ENCODE results near the gene MAGI3. TPM values are rescaled to one million over a fixed set of nuclear protein-coding genes. Genes with fewer than 3 reads are reported as not detected.

Gene MAGI3
- total and polyA plus RNA-seq, 2 donors (not counting 1 experiment from before 2014, with no cell fraction given) = 5.1 to 9.2 TPM

- H3K27ac ChIP-seq (ENCODE audit: insufficient read depth, low read length) = no peak overlapping the region
- no peaks in the 10 kb centered on the region for H4K20me1 ChIP-seq (ENCODE audit: control insufficient read depth, extremely low read depth, insufficient read depth, low read length)
- TF ChIP-seq EZH2 (IDR thresholded peaks at IDR 0.05; ENCODE audit: low read length, missing control alignments) (no peak), CTCF (conservative IDR thresholded peaks at IDR 0.05 in 1 of 2, IDR thresholded peaks at IDR 0.05 in 1 of 2; ENCODE audit: low read depth in 1 of 2, low read length in 2 of 2) (no peak)
- H3K79me2 ChIP-seq (ENCODE audit: control insufficient read depth, insufficient read depth, low read length) = no peaks in the 10 kb centered on the region
- no peaks in the 10 kb centered on the region for H3K27me3 ChIP-seq (ENCODE audit: control insufficient read depth, insufficient read depth, low read length)
- H3K9ac ChIP-seq (ENCODE audit: insufficient read depth, low read length) = no peak overlapping the region
- no peaks in the 10 kb centered on the region for H3K9me3 ChIP-seq (ENCODE audit: control insufficient read depth, insufficient read depth, low read depth, low read length)
- H3K36me3 ChIP-seq (ENCODE audit: control insufficient read depth, insufficient read depth, low read length) = no peaks in the 10 kb centered on the region
- H3K4me1 ChIP-seq (ENCODE audit: control insufficient read depth, extremely low read depth, insufficient read depth, low read length) = no peaks in the 10 kb centered on the region
- H3K4me3 ChIP-seq (replicated peaks in 1 of 4; ENCODE audit: control extremely low read depth in 1 of 4, insufficient read depth in 1 of 4, low read depth in 3 of 4, low read length in 4 of 4) = no peak overlapping the region
- H2AFZ ChIP-seq (ENCODE audit: low read length) = no peak overlapping the region
- DNase-seq (ENCODE audit: low read depth in 2 of 2) = no peak
- no peak overlapping the region for H3K4me2 ChIP-seq (ENCODE audit: extremely low read depth, insufficient read depth, low read length)
These were observed 271.8 kb downstream of the MAGI3 start for GRCh38 chr1:113662101-113662500.

- Histone ChIP-seq H3K36me3 (ENCODE audit: control insufficient read depth, insufficient read depth, low read length) (no peaks in the 10 kb centered on the region), H3K4me2 (ENCODE audit: extremely low read depth, insufficient read depth, low read length) (no peak overlapping the region), H3K27me3 (ENCODE audit: control insufficient read depth, insufficient read depth, low read length) (no peaks in the 10 kb centered on the region), H3K9me3 (ENCODE audit: control insufficient read depth, insufficient read depth, low read depth, low read length) (no peaks in the 10 kb centered on the region), H3K79me2 (ENCODE audit: control insufficient read depth, insufficient read depth, low read length) (no peaks in the 10 kb centered on the region), H3K27ac (ENCODE audit: insufficient read depth, low read length) (no peak overlapping the region), H3K4me1 (ENCODE audit: control insufficient read depth, extremely low read depth, insufficient read depth, low read length) (no peaks in the 10 kb centered on the region), H3K9ac (ENCODE audit: insufficient read depth, low read length) (no peak overlapping the region), H3K4me3 (replicated peaks in 1 of 4; ENCODE audit: control extremely low read depth in 1 of 4, insufficient read depth in 1 of 4, low read depth in 3 of 4, low read length in 4 of 4) (no peak overlapping the region), H2AFZ (ENCODE audit: low read length) (no peak overlapping the region), H4K20me1 (ENCODE audit: control insufficient read depth, extremely low read depth, insufficient read depth, low read length) (no peaks in the 10 kb centered on the region)
- peak; percentile 13 to 65 for DNase-seq (ENCODE audit: low read depth in 2 of 2)
- TF ChIP-seq CTCF (conservative IDR thresholded peaks at IDR 0.05 in 1 of 2, IDR thresholded peaks at IDR 0.05 in 1 of 2; ENCODE audit: low read depth in 1 of 2, low read length in 2 of 2) (no peak), EZH2 (IDR thresholded peaks at IDR 0.05; ENCODE audit: low read length, missing control alignments) (no peak)
These were observed 273.0 kb downstream of the MAGI3 start for GRCh38 chr1:113663165-113663951.

GRCh38 chr1:113665071-113665470 is 274.8 kb downstream of the MAGI3 start:
- TF ChIP-seq EZH2 (IDR thresholded peaks at IDR 0.05; ENCODE audit: low read length, missing control alignments) (no peak), CTCF (conservative IDR thresholded peaks at IDR 0.05 in 1 of 2, IDR thresholded peaks at IDR 0.05 in 1 of 2; ENCODE audit: low read depth in 1 of 2, low read length in 2 of 2) (no peak)
- H3K27ac ChIP-seq (ENCODE audit: insufficient read depth, low read length) = no peak overlapping the region

More at GRCh38 chr1:113665071-113665470, 274.8 kb downstream of the MAGI3 start:
- Histone ChIP-seq H3K9me3 (ENCODE audit: control insufficient read depth, insufficient read depth, low read depth, low read length) (no peaks in the 10 kb centered on the region), H3K4me2 (ENCODE audit: extremely low read depth, insufficient read depth, low read length) (no peak overlapping the region), H2AFZ (ENCODE audit: low read length) (no peak overlapping the region), H3K4me3 (replicated peaks in 1 of 4; ENCODE audit: control extremely low read depth in 1 of 4, insufficient read depth in 1 of 4, low read depth in 3 of 4, low read length in 4 of 4) (no peak overlapping the region), H3K9ac (ENCODE audit: insufficient read depth, low read length) (no peak overlapping the region), H3K79me2 (ENCODE audit: control insufficient read depth, insufficient read depth, low read length) (no peaks in the 10 kb centered on the region), H4K20me1 (ENCODE audit: control insufficient read depth, extremely low read depth, insufficient read depth, low read length) (no peaks in the 10 kb centered on the region), H3K4me1 (ENCODE audit: control insufficient read depth, extremely low read depth, insufficient read depth, low read length) (no peaks in the 10 kb centered on the region), H3K27me3 (ENCODE audit: control insufficient read depth, insufficient read depth, low read length) (no peaks in the 10 kb centered on the region), H3K36me3 (ENCODE audit: control insufficient read depth, insufficient read depth, low read length) (no peaks in the 10 kb centered on the region)
- DNase-seq (ENCODE audit: low read depth in 2 of 2) = no peak
